K562 (cell line): Measurements from ENCODE around the gene DLK1. TPM values are rescaled to one million over a fixed set of nuclear protein-coding genes. Genes with fewer than 3 reads are reported as not detected.

Source experiments
- ATAC-seq: fragments of 200-7000 bp; cut with Tn5 transposase; 3 replicates; pipeline ENCODE4 v1.9.1; 2020; ENCODE audit warnings: moderate library complexity
- BruUV-seq: library from RNA; stranded (reverse); fragments of 400-500 nt; replicated peaks from 2 replicates; lab custom pipeline; 2021; lab: Mats Ljungman, UMichigan
- CTCF ChIA-PET: fragments of 300-600 bp; formaldehyde crosslinking; extraction: SDS; loops from one replicate; lab custom pipeline; 2021; ENCODE audit warnings: low intra/inter-chr PET ratio; lab: Yijun Ruan, JAX
- POLR2A ChIA-PET: fragments of 300-600, 350-650 bp; sonication (Branson Sonifier 250); formaldehyde crosslinking; extraction: SDS; loops from one replicate; lab custom pipeline; 2021; ENCODE audit warnings: antibody characterized with exemption, inconsistent platforms; lab: Yijun Ruan, JAX
- DNase-seq, 4 experiments: peaks; one replicate each; pipeline versions ENCODE4 v3.0.0 to v3.0.0-alpha.2; 2011 to 2018; ENCODE audit warnings: low spot score in 3 of 4, mixed read lengths in 3 of 4; ENCODE audit errors: extremely low read depth in 1 of 4
- FAIRE-seq: peaks from 2 replicates; lab custom pipeline; 2011; peaks lifted over from hg19 to GRCh38; lab: Jason Lieb, UNC
- H2AFZ ChIP-seq: 2 replicates; pipeline ENCODE4 v1.6.0; 2011; ENCODE audit warnings: low read depth, low read length, control low read depth, inconsistent platforms
- H3K27ac ChIP-seq: fragments of 200-600 bp; 3 replicates; pipeline ENCODE4 v1.8.0; 2011; ENCODE audit warnings: low read depth, mild to moderate bottlenecking, control low read depth, inconsistent platforms, low read length, moderate library complexity, mixed read lengths; ENCODE audit errors: extremely low read depth
- H3K27me3 ChIP-seq, 2 experiments: fragments of 300-600 bp in 1 of 2; 2 replicates in 1 of 2; 3 replicates in 1 of 2; pipeline versions ENCODE4 v1.6.0 to v1.8.0; 2011; ENCODE audit warnings: inconsistent platforms in 2 of 2, low read length in 2 of 2, mild to moderate bottlenecking in 1 of 2, mixed read lengths in 1 of 2, moderate library complexity in 1 of 2; ENCODE audit not compliant: control insufficient read depth in 2 of 2, insufficient read depth in 2 of 2
- H3K36me3 ChIP-seq: fragments of 300-600 bp; 3 replicates; pipeline ENCODE4 v1.8.0; 2011; ENCODE audit warnings: mild to moderate bottlenecking, low read length, inconsistent platforms; ENCODE audit not compliant: control insufficient read depth, insufficient read depth
- H3K4me1 ChIP-seq, 2 experiments: fragments of 200-600 bp in 1 of 2; replicated peaks in 1 of 2; 2 replicates in 1 of 2; 3 replicates in 1 of 2; pipeline versions ENCODE4 v1.5.1 to v1.8.0; 2011; ENCODE audit warnings: inconsistent platforms in 2 of 2, low read length in 2 of 2, mild to moderate bottlenecking in 1 of 2, mixed read lengths in 1 of 2, moderate library complexity in 1 of 2; ENCODE audit not compliant: control insufficient read depth in 2 of 2, insufficient read depth in 2 of 2
- H3K4me2 ChIP-seq: 2 replicates; pipeline ENCODE4 v1.6.1; 2011; ENCODE audit warnings: low read length, control low read depth, inconsistent platforms, mixed read lengths; ENCODE audit not compliant: insufficient read depth
- H3K4me3 ChIP-seq: fragments of 200-600 bp; sonication (generic), shearing (Covaris generic); 2 replicates; pipeline ENCODE4 v1.5.1; 2016; ENCODE audit warnings: control low read depth, inconsistent platforms
- H3K79me2 ChIP-seq: fragments of 200-600 bp; 3 replicates; pipeline ENCODE4 v1.8.0; 2011; ENCODE audit warnings: low read length, inconsistent platforms; ENCODE audit not compliant: control insufficient read depth, insufficient read depth
- H3K9ac ChIP-seq, 2 experiments: 2 replicates each; pipeline versions ENCODE4 v1.6.0 to v1.6.1; 2011; ENCODE audit warnings: low read depth in 2 of 2, low read length in 2 of 2, control low read depth in 1 of 2, inconsistent platforms in 1 of 2, mild to moderate bottlenecking in 1 of 2, mixed read lengths in 1 of 2; ENCODE audit not compliant: insufficient read depth in 1 of 2
- H3K9me1 ChIP-seq: one replicate; pipeline ENCODE4 v1.6.0; 2011; ENCODE audit warnings: inconsistent platforms, mild to moderate bottlenecking, low read length, moderate library complexity; ENCODE audit not compliant: control insufficient read depth, insufficient read depth
- H3K9me3 ChIP-seq: replicated peaks from 2 replicates; pipeline ENCODE4 v1.5.1; 2011; ENCODE audit warnings: low read depth, low read length, inconsistent platforms; ENCODE audit not compliant: control insufficient read depth, insufficient read depth
- H4K20me1 ChIP-seq: replicated peaks from 2 replicates; pipeline ENCODE4 v1.6.1; 2011; ENCODE audit warnings: low read length, inconsistent platforms, mixed read lengths; ENCODE audit not compliant: control insufficient read depth, insufficient read depth
- BDP1 ChIP-seq: IDR thresholded peaks from 3 replicates; pipeline ENCODE4 v1.6.1; 2011; ENCODE audit not compliant: insufficient read length, insufficient read depth
- CBFA2T3 ChIP-seq: fragments of 450-650 bp; IDR thresholded peaks from 2 replicates; pipeline ENCODE4 v1.6.1; 2017
- CREBBP ChIP-seq: IDR thresholded peaks from one replicate; pipeline ENCODE4 v1.6.1; 2012; ENCODE audit warnings: low read depth, mild to moderate bottlenecking, control low read depth, inconsistent platforms, low read length
- HMBOX1 ChIP-seq: sonication (generic); IDR thresholded peaks from 2 replicates; pipeline ENCODE4 v1.6.1; 2016
- NCOA4 ChIP-seq: fragments of 450-650 bp; IDR thresholded peaks from 2 replicates; pipeline ENCODE4 v1.6.1; 2018; ENCODE audit warnings: mild to moderate bottlenecking; ENCODE audit not compliant: partially characterized antibody
- NFATC3 ChIP-seq: fragments of 450-650 bp; IDR thresholded peaks from 2 replicates; pipeline ENCODE4 v1.6.1; 2017; ENCODE audit warnings: mild to moderate bottlenecking
- RBFOX2 ChIP-seq: fragments of 200-400 bp; formaldehyde crosslinking; IDR thresholded peaks from 2 replicates; pipeline ENCODE4 v1.6.1; 2017; ENCODE audit warnings: low read depth, mild to moderate bottlenecking, low read length, moderate library complexity
- SMARCC2 ChIP-seq: fragments of 450-650 bp; IDR thresholded peaks from 2 replicates; pipeline ENCODE4 v1.6.1; 2017; ENCODE audit warnings: antibody characterized with exemption, moderate library complexity, mild to moderate bottlenecking, low read depth
- SMC3 ChIP-seq: conservative IDR thresholded peaks from 2 replicates; pipeline ENCODE4 v1.6.1; 2011; ENCODE audit warnings: low read depth, low read length, improper control_type of control experiment; ENCODE audit not compliant: insufficient read depth
- SNIP1 ChIP-seq: fragments of 450-650 bp; IDR thresholded peaks from 2 replicates; pipeline ENCODE4 v1.7.1; 2017; ENCODE audit warnings: low read depth, mild to moderate bottlenecking
- SNRNP70 ChIP-seq: fragments of 200-400 bp; formaldehyde crosslinking; optimal IDR thresholded peaks from 2 replicates; pipeline ENCODE3; 2017; ENCODE audit warnings: low read depth, low read length
- ZBTB43 ChIP-seq: sonication (generic); formaldehyde crosslinking; IDR thresholded peaks from 2 replicates; pipeline ENCODE4 v1.8.0; 2023; ENCODE audit warnings: mild to moderate bottlenecking, missing genetic modification reagents
- ZZZ3 ChIP-seq: fragments of 450-650 bp; IDR thresholded peaks from 2 replicates; pipeline ENCODE4 v1.6.1; 2016; ENCODE audit warnings: antibody characterized with exemption, mild to moderate bottlenecking, moderate library complexity
- WGBS: fragments of 100-300 bp; shearing (Covaris generic); methylation state at CpG from one replicate; pipeline ENCODE4 v1.1.6; 2016; ENCODE audit warnings: low coverage, mixed read lengths; ENCODE audit not compliant: insufficient coverage; ENCODE audit errors: missing lambda C conversion rate; 5-methylcytosine and 5-hydroxymethylcytosine counted together
- in situ Hi-C: fragments of 300-500 bp; cut with MboI; formaldehyde crosslinking; loops from 4 replicates; pipeline ENCODE4 v1.15.0; 2018; ENCODE audit warnings: inconsistent platforms, mixed read lengths
- intact Hi-C: fragments of 100-400 bp; cut with micrococcal nuclease; formaldehyde crosslinking; loops from 2 replicates; pipeline ENCODE4 v1.14.2; 2022
- polyA plus RNA-seq, 8 experiments: library from polyadenylated mRNA; depleted of rRNA in 4 of 8; stranded (reverse) in 5 of 8; unstranded in 3 of 8; fragments of >200 nt; fragmentation: Nextera tagmentation in 2 of 8; fragmentation: Illumina TruSeq in 1 of 8; extraction: Ambion mirVana in 2 of 8; extraction: Trizol in 1 of 8; gene quantifications; 2 replicates each; pipeline versions ENCODE4 v1.2.1 to v1.2.3, GENCODE V29; 2011 to 2014; ENCODE audit warnings: inconsistent platforms in 1 of 8, missing spikeins in 1 of 8
- total RNA-seq, 7 experiments: library from RNA; depleted of rRNA in 6 of 7; stranded (reverse); fragments of >200 nt in 6 of 7; fragmentation: Illumina TruSeq in 2 of 7; extraction: Trizol in 2 of 7; gene quantifications; 2 replicates each; pipeline versions ENCODE4 v1.2.1 to v1.2.3, GENCODE V29; 2011 to 2021; ENCODE audit warnings: low replicate concordance in 1 of 7

Gene DLK1
- total and polyA plus RNA-seq, 9 of the 15 experiments (the other 6 are each of a cell fraction or from before 2014, with no cell fraction given) = 4.4 to 97.2 (median 15.3) TPM

- DNase-seq = peak; percentile 72 to 92 (median 84)
- Histone ChIP-seq H3K9me3 (no peaks in the 10 kb centered on the region; the same call in 1 of the 2 replicates), H2AFZ (peak overlapping the region; percentile 80), H3K27ac (peak overlapping the region; percentile 99), H3K36me3 (no peaks in the 10 kb centered on the region), H3K9ac (peak overlapping the region; percentile 92 to 94), H3K9me1 (no peaks in the 10 kb centered on the region), H3K27me3 (no peaks in the 10 kb centered on the region), H3K4me2 (peak overlapping the region; percentile 79), H3K4me3 (peak overlapping the region; percentile 23; the same call in 1 of the 2 replicates), H3K4me1 (peaks cover 40 to 59% of the 10 kb centered on the region in 2 experiments), H3K79me2 (no peaks in the 10 kb centered on the region), H4K20me1 (no peaks in the 10 kb centered on the region)
- FAIRE-seq = peak; percentile 96
- 2% methylated on average over 12 of the region's 13 CpGs for WGBS
- ChIA-PET CTCF (no interaction called here), POLR2A (interaction anchor here (0.7 to 1.0 kb wide), 2 partner anchors 40 to 354 kb away, joined by 3 read pairs; no protein-coding TSS in a partner anchor)
- ATAC-seq = peak; percentile 93
- no TSS peak for BruUV-seq
- intact Hi-C loops = loop anchor here (2.0 kb wide), 1 partner anchor 94 kb away; no protein-coding TSS in a partner anchor
- in situ Hi-C loops = no loop called here
- TF ChIP-seq NCOA4 (no peak), CBFA2T3 (peak; percentile 89), BDP1 (no peak), SMARCC2 (peak; percentile 40; the same call in 1 of the 2 replicates), CREBBP (no peak), SNRNP70 (no peak), ZZZ3 (no peak), NFATC3 (no peak), RBFOX2 (peak; percentile 82), HMBOX1 (peak; percentile 83), SMC3 (no peak), ZBTB43 (CRISPR knock-in tag) (no peak), SNIP1 (no peak)
Observed at GRCh38 chr14:100771121-100771800, 44.6 kb downstream of the DLK1 start.
